ENCODE measurements around the gene CAP2. TPM values are rescaled to one million over a fixed set of nuclear protein-coding genes. Genes with fewer than 3 reads are reported as not detected.

Gene CAP2
- total and polyA plus RNA-seq, 7 experiments from 2014 or later = not detected

DNA sequence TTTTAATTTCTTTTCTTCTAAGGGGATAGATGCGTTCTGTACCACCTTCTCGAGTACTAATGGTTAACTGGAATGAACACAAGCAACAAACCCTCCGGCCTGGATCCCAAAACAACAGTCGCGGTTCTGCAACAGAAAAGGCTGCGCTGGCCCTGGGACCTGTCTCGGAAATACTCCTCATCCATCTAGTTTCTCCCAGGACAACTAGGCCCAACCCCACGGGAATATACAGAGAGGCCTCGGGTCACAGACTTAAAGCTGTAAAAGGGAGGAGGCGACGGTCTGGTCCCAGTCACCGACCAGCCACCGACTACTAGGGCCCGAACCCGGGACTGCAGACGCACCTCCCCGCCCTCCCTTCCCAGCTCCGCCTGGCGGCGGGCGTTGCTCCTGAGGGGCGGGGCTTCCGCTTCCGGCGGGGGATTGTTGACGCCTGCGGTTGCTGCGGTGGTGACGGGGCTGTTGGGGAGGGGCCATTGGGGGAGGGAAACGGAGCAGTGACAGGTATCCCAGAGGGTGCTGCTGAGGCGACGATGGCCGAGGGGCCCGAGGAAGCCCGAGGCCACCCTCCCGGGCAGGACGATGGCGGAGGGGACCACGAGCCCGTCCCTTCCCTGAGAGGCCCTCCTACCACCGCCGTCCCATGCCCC lies 206.6 kb downstream of the CAP2 start, which contains the start of gene FAM8A1:
Gene FAM8A1, plus strand, starts transcription at position 426 of the 650 bp plus-strand sequence. Its CDS starts 108 bp downstream, at position 534.
- CTCF ChIA-PET = interaction anchor here (0.6 to 2.1 kb wide), 8 partner anchors 9 to 107 kb away, joined by 4 to 14 read pairs (median 4); partner anchors contain the start of gene NUP153
- H3K27me3 Mint-ChIP-seq = no peaks in the 10 kb centered on the region
- H3K27me3 ChIP-seq (ENCODE audit: control insufficient read depth in 2 of 2, insufficient read depth in 2 of 2, low read length in 2 of 2) = no peaks in the 10 kb centered on the region
- peaks cover 19 to 29% of the 10 kb centered on the region in 2 donors for H3K4me1 ChIP-seq (ENCODE audit: control insufficient read depth in 2 of 2, insufficient read depth in 2 of 2, low read length in 2 of 2)
- peak within 1 kb of the TSS; percentile 85 to 97 (median 94) for H3K4me3 Mint-ChIP-seq
- DNase-seq (peak; percentile 91 to 97 (median 94)), ATAC-seq (peak; percentile 97)
- H3K27ac ChIP-seq (ENCODE audit: low read depth, low read length) = peak within 1 kb of the TSS; percentile 94
- peaks cover 29 to 48% (median 45%) of the 10 kb centered on the region in 7 donors for H3K4me1 Mint-ChIP-seq
- H3K4me3 ChIP-seq (ENCODE audit: low read length) = peak within 1 kb of the TSS; percentile 49
- peaks cover 0 to 18% (median 8%) of the 10 kb centered on the region in 5 donors for H3K36me3 Mint-ChIP-seq
- intact Hi-C loops (cut with micrococcal nuclease) = loop anchor here (1.0 to 5.0 kb wide), 10 partner anchors 11 to 1469 kb away; partner anchors contain the start of genes KDM1B (in 2 of the 2), NUP153 (in 2 of the 2), TPMT (in 2 of the 2) and ATXN1 (in 1 of the 2)
- POLR2A ChIA-PET = interaction anchor here (1.0 to 3.2 kb wide), 8 partner anchors 10 to 199 kb away, joined by 3 to 55 read pairs (median 8); partner anchors contain the start of gene NUP153
- H3K36me3 ChIP-seq (ENCODE audit: control insufficient read depth in 2 of 3, insufficient read depth in 3 of 3, low read length in 3 of 3) = peaks cover 0 to 15% (median 5%) of the 10 kb centered on the region in 3 experiments
- H3K27ac Mint-ChIP-seq = peak within 1 kb of the TSS; percentile 84 to 96 (median 93)
- H3K9me3 ChIP-seq (ENCODE audit: control insufficient read depth in 2 of 3, low read length in 3 of 3) = no peaks in the 10 kb centered on the region
- peaks cover 0 to 2% (median 0%) of the 10 kb centered on the region in 11 donors for H3K9me3 Mint-ChIP-seq

DNA sequence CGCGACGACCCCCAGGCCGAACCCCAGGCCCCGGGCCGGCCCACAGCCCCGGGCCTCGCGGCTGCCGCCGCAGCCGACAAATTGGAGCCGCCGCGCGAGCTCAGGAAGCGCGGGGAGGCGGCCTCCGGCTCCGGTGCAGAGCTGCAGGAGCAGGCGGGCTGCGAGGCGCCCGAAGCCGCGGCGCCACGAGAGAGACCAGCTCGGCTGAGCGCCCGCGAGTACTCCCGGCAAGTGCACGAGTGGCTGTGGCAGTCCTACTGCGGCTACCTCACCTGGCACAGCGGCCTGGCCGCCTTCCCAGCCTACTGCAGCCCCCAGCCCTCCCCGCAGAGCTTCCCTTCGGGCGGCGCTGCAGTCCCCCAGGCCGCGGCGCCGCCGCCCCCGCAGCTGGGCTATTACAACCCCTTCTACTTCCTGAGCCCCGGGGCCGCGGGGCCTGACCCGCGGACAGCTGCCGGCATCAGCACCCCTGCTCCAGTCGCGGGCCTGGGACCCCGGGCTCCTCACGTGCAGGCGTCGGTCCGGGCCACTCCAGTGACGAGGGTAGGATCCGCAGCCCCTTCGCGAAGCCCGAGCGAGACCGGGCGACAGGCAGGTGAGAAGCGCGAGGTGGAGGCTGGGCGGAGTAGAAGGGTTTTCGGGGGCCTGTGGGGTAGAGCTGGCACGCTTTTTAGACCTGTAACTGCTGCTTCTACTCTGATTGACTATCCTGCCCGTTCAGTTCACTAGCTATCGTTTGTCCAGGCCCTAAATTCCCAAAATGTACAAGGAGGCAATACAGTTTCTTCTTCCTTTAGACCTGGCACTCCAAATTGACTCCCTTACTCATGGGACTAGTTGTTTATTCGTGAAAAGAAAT lies 207.4 kb downstream of the CAP2 start:
- no peaks in the 10 kb centered on the region for H3K9me3 ChIP-seq (ENCODE audit: control insufficient read depth in 2 of 3, low read length in 3 of 3)
- DNase-seq (peak in 8 of 9 donors; percentile 27 to 70 (median 46)), ATAC-seq (peak; percentile 60)
- POLR2A ChIA-PET = interaction anchor here (0.5 to 3.2 kb wide), 14 partner anchors 10 to 584 kb away, joined by 3 to 55 read pairs (median 4); partner anchors contain the start of gene NUP153
- H3K4me3 Mint-ChIP-seq = peak overlapping the region; percentile 85 to 97 (median 94)
- H3K27me3 Mint-ChIP-seq = no peaks in the 10 kb centered on the region
- H3K4me1 ChIP-seq (ENCODE audit: control insufficient read depth in 2 of 2, insufficient read depth in 2 of 2, low read length in 2 of 2) = peaks cover 19 to 29% of the 10 kb centered on the region in 2 donors
- peaks cover 29 to 51% (median 46%) of the 10 kb centered on the region in 7 donors for H3K4me1 Mint-ChIP-seq
- peak overlapping the region; percentile 49 for H3K4me3 ChIP-seq (ENCODE audit: low read length)
- peak overlapping the region; percentile 94 for H3K27ac ChIP-seq (ENCODE audit: low read depth, low read length)
- intact Hi-C loops (cut with micrococcal nuclease) = loop anchor here (1.0 to 5.0 kb wide), 11 partner anchors 9 to 1470 kb away; partner anchors contain the start of genes KDM1B (in 2 of the 2), NUP153 (in 2 of the 2), TPMT (in 2 of the 2) and ATXN1 (in 1 of the 2)
- H3K36me3 ChIP-seq (ENCODE audit: control insufficient read depth in 2 of 3, insufficient read depth in 3 of 3, low read length in 3 of 3) = peaks cover 0 to 15% (median 5%) of the 10 kb centered on the region in 3 experiments
- CTCF ChIA-PET = interaction anchor here (0.6 to 2.1 kb wide), 10 partner anchors 10 to 106 kb away, joined by 3 to 14 read pairs (median 4); partner anchors contain the start of gene NUP153
- H3K27ac Mint-ChIP-seq = peak overlapping the region; percentile 84 to 96 (median 93)
- H3K36me3 Mint-ChIP-seq = peaks cover 0 to 18% (median 8%) of the 10 kb centered on the region in 5 donors
- peaks cover 0 to 2% (median 0%) of the 10 kb centered on the region in 11 donors for H3K9me3 Mint-ChIP-seq
- no peaks in the 10 kb centered on the region for H3K27me3 ChIP-seq (ENCODE audit: control insufficient read depth in 2 of 2, insufficient read depth in 2 of 2, low read length in 2 of 2)

DNA sequence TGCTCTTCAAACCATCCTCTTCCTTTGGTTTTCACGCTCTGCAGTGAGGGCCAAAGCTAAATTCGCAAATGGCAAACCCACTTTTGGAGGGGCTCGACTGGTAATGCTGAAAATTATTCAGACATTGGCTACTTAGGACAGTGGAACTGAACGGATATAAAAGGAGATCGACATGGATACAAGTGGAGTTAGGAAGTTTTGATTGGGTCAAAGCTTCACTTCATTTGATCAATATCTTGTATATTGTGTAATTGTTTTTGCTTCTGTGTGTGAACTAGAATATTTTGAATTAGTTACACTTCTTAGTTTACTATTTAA lies 207.9 kb downstream of the CAP2 start:
- Histone ChIP-seq H3K9me3 (ENCODE audit: control insufficient read depth in 2 of 3, low read length in 3 of 3) (no peaks in the 10 kb centered on the region), H3K4me1 (ENCODE audit: control insufficient read depth in 2 of 2, insufficient read depth in 2 of 2, low read length in 2 of 2) (peaks cover 19 to 29% of the 10 kb centered on the region in 2 donors), H3K27me3 (ENCODE audit: control insufficient read depth in 2 of 2, insufficient read depth in 2 of 2, low read length in 2 of 2) (no peaks in the 10 kb centered on the region), H3K36me3 (ENCODE audit: control insufficient read depth in 2 of 3, insufficient read depth in 3 of 3, low read length in 3 of 3) (peaks cover 0 to 18% (median 6%) of the 10 kb centered on the region in 3 experiments), H3K27ac (ENCODE audit: low read depth, low read length) (peak overlapping the region; percentile 94), H3K4me3 (ENCODE audit: low read length) (peak overlapping the region; percentile 49)
- no peak for ATAC-seq
- ChIA-PET CTCF (interaction anchor here (1.0 to 2.1 kb wide), 6 partner anchors 16 to 106 kb away, joined by 3 to 14 read pairs (median 4); partner anchors contain the start of gene NUP153), POLR2A (interaction anchor here (0.8 to 3.2 kb wide), 8 partner anchors 10 to 105 kb away, joined by 3 to 55 read pairs (median 7); partner anchors contain the start of gene NUP153)
- no peaks in the 10 kb centered on the region for H3K27me3 Mint-ChIP-seq
- peaks cover under 1 to 20% (median 10%) of the 10 kb centered on the region in 5 donors for H3K36me3 Mint-ChIP-seq
- intact Hi-C loops (cut with micrococcal nuclease) = loop anchor here (1.0 to 5.0 kb wide), 5 partner anchors 8 to 1471 kb away; partner anchors contain the start of gene ATXN1 (in 1 of the 2)
- H3K27ac Mint-ChIP-seq = peak overlapping the region; percentile 84 to 96 (median 92)
- H3K4me1 Mint-ChIP-seq = peaks cover 29 to 53% (median 47%) of the 10 kb centered on the region in 7 donors
- peak overlapping the region; percentile 85 to 97 (median 94) for H3K4me3 Mint-ChIP-seq
- peaks cover 0 to 2% (median 0%) of the 10 kb centered on the region in 11 donors for H3K9me3 Mint-ChIP-seq
- DNase-seq = no peak

DNA sequence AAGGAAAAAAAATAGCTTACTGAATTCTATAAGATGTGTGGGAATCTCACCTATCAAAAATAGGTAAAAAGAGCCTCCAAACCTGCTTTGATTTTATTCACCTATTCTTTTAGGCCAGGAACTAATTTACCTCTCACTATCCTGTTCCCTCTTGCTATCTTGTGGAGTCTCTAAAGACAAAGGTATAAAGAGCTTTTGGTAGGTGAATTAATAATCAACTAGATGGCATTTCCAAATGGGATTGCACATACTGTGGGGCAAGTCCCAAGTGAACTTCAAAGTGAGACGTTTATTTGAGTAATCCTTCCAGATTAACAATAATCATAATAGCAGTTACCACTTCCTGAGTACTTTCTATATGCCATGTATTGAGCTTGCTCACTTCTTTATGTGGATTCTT lies 209.5 kb downstream of the CAP2 start:
- peaks cover 19 to 29% of the 10 kb centered on the region in 2 donors for H3K4me1 ChIP-seq (ENCODE audit: control insufficient read depth in 2 of 2, insufficient read depth in 2 of 2, low read length in 2 of 2)
- H3K36me3 Mint-ChIP-seq = peaks cover 4 to 22% (median 14%) of the 10 kb centered on the region in 5 donors
- no peak for DNase-seq
- peaks cover 29 to 53% (median 47%) of the 10 kb centered on the region in 7 donors for H3K4me1 Mint-ChIP-seq
- H3K9me3 Mint-ChIP-seq = peaks cover 0 to 2% (median 0%) of the 10 kb centered on the region in 11 donors
- H3K36me3 ChIP-seq (ENCODE audit: control insufficient read depth in 2 of 3, insufficient read depth in 3 of 3, low read length in 3 of 3) = peaks cover 0 to 27% (median 10%) of the 10 kb centered on the region in 3 experiments
- peak overlapping the region in 9 of 10 donors; percentile 26 to 97 (median 92) for H3K4me3 Mint-ChIP-seq
- peak overlapping the region; percentile 12 for H3K27ac ChIP-seq (ENCODE audit: low read depth, low read length)
- peak overlapping the region in 7 of 9 donors; percentile 3 to 77 (median 38) for H3K27ac Mint-ChIP-seq
- no peak for ATAC-seq
- intact Hi-C loops (cut with micrococcal nuclease) = loop anchor here (1.0 to 5.0 kb wide), 3 partner anchors 10 to 1281 kb away; no protein-coding TSS in a partner anchor
- H3K27me3 Mint-ChIP-seq = no peaks in the 10 kb centered on the region
- no peak overlapping the region for H3K4me3 ChIP-seq (ENCODE audit: low read length)
- H3K9me3 ChIP-seq (ENCODE audit: control insufficient read depth in 2 of 3, low read length in 3 of 3) = no peaks in the 10 kb centered on the region
- POLR2A ChIA-PET = interaction anchor here (0.6 to 1.2 kb wide), 2 partner anchors 8 to 103 kb away, joined by 3 to 5 read pairs; no protein-coding TSS in a partner anchor
- no peaks in the 10 kb centered on the region for H3K27me3 ChIP-seq (ENCODE audit: control insufficient read depth in 2 of 2, insufficient read depth in 2 of 2, low read length in 2 of 2)
- CTCF ChIA-PET = interaction anchor here (1.1 to 1.5 kb wide), 4 partner anchors 17 to 22 kb away, joined by 3 to 7 read pairs (median 5); no protein-coding TSS in a partner anchor

DNA sequence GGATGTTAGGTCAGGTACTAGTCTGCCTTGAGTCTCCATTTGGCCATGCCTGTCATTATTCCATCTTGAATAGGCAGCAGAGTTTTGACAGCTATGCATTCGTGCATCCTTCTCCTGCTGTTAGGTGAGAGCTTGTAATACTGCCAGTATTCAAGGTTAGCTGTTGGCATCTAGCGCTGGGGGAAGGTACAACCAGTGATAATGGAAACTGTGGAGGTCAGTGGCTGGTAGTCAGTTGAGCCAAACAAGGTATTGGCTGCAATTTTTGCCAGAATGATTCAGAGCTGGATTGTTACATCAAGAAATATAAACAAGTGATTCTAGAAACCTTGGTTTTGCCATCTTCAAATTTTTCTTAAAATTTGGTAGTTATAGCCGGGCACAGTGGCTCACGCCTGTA lies 213.2 kb downstream of the CAP2 start:
- Mint-ChIP-seq H3K36me3 (peaks cover 4 to 21% (median 14%) of the 10 kb centered on the region in 5 donors), H3K27me3 (no peaks in the 10 kb centered on the region), H3K27ac (peak overlapping the region in 2 of 9 donors; percentile 43 to 56), H3K9me3 (no peaks in the 10 kb centered on the region), H3K4me3 (no peak overlapping the region), H3K4me1 (peaks cover 22 to 38% (median 31%) of the 10 kb centered on the region in 7 donors)
- ChIA-PET POLR2A (interaction anchor here (0.6 kb wide), 2 partner anchors 21 to 41 kb away, joined by 4 to 7 read pairs; no protein-coding TSS in a partner anchor), CTCF (no interaction called here)
- Histone ChIP-seq H3K27me3 (ENCODE audit: control insufficient read depth in 2 of 2, insufficient read depth in 2 of 2, low read length in 2 of 2) (no peaks in the 10 kb centered on the region), H3K4me1 (ENCODE audit: control insufficient read depth in 2 of 2, insufficient read depth in 2 of 2, low read length in 2 of 2) (peaks cover 19 to 21% of the 10 kb centered on the region in 2 donors), H3K4me3 (ENCODE audit: low read length) (no peak overlapping the region), H3K9me3 (ENCODE audit: control insufficient read depth in 2 of 3, low read length in 3 of 3) (no peaks in the 10 kb centered on the region), H3K36me3 (ENCODE audit: control insufficient read depth in 2 of 3, insufficient read depth in 3 of 3, low read length in 3 of 3) (peaks cover 0 to 39% (median 10%) of the 10 kb centered on the region in 3 experiments), H3K27ac (ENCODE audit: low read depth, low read length) (no peak overlapping the region)
- intact Hi-C loops (cut with micrococcal nuclease) = no loop called here
- DNase-seq (no peak), ATAC-seq (no peak)

All from naive thymus-derived CD4-positive, alpha-beta T cell (primary cell).